Stimulated activated CD4-positive, alpha-beta T cell treated with anti-CD3 and anti-CD28 coated beads, Interleukin-2, amount 100 ng/mL, for 4 hours (primary cell): ENCODE measurements around the gene PRAMEF11.
"Not testable (repeated sequence)": the region's sequence is repeated elsewhere in the genome, so short reads cannot be mapped to it uniquely, and the experiment has no call there.

Source experiments
- DNase-seq: peaks from one replicate; pipeline ENCODE4 v3.0.0-alpha.2; 2020; ENCODE audit warnings: low read depth

The PRAMEF11 gene

DNA sequence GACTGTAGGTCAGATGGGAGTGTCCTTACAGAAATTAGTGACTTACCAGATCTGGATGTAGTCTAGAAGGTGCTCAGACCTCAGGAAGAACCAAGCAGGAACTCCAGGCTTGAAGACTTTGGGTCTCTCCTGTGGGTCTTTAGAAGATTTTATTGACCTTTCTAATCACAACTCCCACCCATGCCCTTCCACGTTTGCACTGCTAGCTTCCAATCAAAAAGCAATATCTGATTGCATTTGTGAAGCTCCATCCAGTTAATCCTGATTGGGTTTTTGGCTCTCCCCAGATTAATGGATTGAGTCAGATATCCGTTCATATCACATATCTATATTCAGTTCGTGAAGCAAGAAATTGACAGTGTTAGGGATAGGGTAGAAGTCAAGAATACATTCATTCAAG is at the start of gene PRAMEF11:
PRAMEF11 (minus strand) TSS at position 101 of the 400 bp plus-strand sequence. CDS start 2,621 bp downstream, outside the sequence.
- not testable (repeated sequence) for DNase-seq

DNA sequence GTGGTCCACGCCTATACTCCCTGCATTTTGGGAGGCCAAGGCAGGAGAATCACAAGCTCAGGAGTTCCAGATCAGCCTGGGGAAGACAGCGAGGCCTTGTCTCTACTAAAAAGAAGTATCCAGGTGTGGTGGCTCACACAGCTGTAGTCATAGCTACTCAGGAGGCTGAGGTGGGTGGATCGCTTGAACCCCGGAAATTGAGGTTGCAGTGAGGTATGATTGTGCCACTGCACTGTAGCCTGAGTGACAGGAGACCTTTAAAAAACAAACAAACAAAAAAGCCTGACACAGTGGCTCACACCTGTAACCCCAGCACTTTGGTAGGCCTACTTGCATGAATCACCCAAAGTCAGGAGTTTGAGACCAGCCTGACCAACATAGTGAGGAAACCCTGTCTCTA is 47.2 kb upstream of the PRAMEF11 start:
- not testable (repeated sequence) for DNase-seq

DNA sequence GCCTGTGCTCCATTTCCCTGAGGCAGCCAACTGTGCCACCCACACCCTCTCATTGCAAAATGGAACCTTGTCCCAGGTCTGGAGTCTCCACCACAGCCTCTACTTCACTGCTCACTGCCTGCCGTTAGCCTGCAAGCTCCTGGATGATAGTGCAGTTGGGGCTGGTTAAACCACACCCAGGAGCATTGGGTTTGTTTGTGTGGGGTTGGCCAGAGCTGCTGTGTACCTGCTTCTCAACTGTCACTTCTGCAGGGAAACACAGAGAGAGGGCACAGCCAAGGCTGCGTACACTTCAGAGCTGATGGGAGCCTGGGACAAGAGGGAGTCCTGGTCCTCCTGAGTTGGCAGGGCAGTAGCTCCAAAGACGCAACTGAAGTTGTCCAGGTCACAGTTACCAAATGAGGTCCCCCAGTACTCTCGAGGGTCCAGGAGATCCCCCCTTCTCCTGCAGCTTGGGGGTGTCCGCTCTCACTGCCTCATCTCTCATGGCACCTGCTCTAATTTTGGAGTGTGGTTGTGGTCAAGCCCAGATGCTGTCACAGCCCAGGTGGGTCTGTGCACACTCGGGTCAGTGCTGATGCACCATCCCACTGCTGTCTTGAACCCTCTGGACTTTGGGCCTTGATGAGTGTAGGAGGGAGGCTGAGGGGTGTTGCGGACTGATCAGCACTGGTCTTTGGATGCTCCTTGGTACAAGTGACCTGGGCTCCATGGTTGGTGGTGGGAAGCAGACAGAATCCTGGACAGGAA is 32.1 kb upstream of the PRAMEF11 start:
- not testable (repeated sequence) for DNase-seq

DNA sequence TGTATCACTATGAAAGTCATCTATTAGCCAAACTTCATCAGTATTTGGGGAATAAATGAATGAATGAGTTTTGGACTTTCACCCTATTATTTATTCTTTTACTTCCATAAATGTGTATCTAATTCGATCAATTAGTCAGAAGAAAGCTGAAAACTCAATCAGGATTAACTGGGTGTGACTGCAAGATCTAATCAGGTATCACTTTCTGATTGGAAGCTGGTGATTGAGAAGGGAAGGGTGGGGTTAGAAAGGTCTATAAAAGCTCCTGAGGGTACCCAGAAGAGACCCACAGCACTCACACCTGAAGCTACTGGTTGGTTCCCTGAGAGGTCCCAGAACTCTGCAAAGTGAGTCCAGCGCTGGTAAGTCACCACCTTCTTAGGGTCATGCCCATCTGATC is 25.6 kb upstream of the PRAMEF11 start, which contains the start of gene PRAMEF2:
PRAMEF2 (plus strand) TSS at position 301 of the 400 bp plus-strand sequence. CDS start 1,924 bp downstream, outside the sequence.
- DNase-seq = not testable (repeated sequence)

DNA sequence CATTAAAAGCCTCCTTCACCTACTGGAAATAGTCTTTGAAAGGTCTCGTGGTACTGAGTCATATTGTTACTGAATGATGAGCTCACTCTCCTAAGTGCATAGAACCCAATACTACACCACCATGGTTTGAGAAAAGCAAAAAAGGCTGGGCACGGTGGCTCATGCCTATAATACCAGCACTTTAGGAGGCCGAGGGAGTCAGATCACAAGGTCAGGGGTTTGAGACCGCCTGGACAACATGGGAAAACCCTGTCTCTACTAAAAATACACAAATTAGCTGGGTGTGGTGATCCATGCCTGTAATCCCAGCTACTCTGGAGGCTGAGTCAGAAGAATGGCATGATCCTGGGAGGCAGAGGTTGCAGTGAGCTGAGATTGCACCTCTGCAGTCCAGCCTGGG is 20.6 kb upstream of the PRAMEF11 start:
- no peak for DNase-seq

DNA sequence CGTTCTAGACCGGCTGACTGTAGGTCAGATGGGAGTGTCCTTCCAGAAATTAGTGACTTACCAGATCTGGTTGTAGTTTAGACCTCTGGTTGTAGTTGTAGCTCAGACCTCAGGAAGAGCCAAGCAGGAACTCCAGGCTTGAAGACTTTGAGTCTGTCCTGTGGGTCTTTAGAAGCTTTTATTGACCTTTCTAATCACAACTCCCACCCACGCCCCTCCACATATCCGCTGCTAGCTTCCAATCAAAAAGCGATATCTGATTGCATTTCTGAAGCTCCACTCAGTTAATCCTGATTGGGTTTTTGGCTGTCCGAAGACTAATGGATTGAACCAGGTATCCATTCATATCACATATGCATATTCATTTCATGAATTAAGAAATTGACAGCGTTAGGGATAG is 17.4 kb upstream of the PRAMEF11 start, which contains the start of gene HNRNPCL1:
HNRNPCL1 (minus strand) TSS at position 101 of the 400 bp plus-strand sequence. CDS start 431 bp downstream, outside the sequence.
- DNase-seq = not testable (repeated sequence)

DNA sequence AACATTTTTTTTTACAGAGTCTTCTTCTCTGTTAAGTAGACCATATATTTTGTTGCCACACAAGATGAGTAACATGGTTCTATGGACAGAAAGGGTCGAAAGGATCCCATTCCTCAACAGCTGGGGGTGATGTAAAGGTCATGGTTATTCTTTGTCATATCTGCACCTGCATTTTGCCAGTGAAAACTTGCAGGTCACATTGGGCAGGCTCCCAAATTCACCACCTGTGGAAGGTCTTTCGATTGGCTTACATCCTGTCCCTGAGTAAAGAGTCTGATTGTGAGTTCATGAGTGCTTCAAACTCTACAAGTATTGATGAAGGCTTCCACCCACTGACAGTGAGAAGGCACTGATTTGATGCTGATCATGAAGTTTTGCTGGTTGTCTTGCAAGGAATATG is 2.0 kb upstream of the PRAMEF11 start:
- DNase-seq = not testable (repeated sequence)

DNA sequence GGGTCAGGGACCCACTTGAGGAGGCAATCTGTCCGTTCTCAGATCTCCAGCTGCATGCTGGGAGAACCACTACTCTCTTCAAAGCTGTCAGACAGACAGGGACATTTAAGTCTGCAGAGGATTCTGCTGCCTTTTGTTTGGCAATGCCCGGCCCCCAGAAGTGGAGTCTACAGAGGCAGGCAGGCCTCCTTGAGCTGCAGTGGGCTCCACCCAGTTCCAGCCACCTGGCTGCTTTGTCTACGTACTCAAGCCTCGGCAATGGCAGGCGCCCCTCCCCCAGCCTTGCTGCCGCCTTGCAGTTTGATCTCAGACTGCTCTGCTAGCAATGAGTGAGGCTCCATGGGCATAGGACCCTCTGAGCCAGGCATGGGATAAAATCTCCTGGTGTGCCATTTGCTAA is 12.1 kb downstream of the PRAMEF11 start:
- not testable (repeated sequence) for DNase-seq

DNA sequence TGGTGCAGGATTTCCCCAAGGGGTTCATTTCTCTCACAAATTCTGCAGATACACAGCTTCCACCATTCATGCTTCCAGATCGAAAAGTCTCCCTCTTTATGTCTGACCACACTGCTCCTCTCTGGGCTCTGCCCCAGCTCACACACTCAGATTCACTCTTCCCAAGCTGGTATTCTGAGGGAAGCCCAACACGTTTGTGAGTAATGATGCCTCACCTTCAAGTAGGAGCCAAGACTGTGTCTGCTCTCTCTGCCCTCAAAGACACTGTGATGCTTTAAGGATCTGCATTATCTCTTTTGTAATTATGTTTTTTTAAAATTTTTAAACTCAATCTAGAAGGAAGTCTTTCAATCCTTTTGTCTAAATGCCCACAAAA is 19.8 kb downstream of the PRAMEF11 start:
- DNase-seq = no peak

DNA sequence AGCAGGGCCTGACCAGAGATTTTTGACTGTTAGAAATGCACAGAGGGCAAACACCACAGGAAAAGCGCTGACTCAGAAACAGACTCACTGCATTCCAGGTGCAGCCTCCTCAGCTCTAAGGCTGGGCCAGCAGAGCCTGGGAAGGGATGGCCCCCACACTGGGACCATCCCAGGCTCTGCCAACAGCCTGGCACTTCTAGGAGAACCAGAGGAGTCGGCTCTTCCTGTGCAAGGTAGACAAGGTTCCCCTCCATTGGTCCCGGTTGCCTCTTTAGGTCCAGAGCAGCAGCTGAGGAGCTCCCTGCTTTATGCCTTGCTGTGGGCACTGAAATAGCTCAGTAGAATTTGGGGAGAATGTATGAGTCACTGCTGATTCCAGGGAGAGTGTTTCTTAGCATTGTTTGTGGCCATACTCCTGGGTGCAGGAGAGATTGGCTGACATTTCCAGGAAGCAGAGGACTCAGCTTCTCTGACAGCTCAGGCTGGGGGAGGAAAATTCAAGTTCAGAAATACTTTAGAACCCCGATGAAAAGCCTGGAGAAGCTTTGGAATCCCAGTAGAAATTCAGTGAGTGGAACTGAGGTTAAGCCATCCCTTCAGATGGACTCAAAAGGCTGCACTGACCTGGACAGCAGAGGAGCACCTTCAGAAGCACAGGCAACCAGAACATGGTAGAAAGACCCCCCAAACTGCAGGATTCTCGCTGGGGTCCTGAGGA is 20.4 kb downstream of the PRAMEF11 start:
- no peak for DNase-seq

DNA sequence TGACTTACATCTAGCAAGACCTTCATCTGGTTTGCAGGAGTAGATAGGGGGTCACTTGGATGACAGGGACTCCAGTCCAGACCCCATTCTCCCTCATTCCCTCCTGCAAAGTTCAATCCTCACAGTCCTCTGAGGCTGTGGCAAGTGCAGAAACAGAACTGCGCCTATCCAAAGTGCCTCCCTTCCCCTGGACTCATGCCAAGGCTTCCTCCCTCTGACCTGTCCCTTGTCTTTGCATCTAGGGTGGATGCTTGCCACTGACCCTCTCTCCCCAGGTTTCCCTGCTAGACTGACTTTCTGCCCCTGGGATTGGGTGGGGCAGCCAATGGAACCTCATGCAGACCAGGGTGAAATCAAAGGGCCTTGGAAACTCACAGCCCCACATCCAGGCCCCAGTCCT is 21.3 kb downstream of the PRAMEF11 start:
- DNase-seq = no peak

DNA sequence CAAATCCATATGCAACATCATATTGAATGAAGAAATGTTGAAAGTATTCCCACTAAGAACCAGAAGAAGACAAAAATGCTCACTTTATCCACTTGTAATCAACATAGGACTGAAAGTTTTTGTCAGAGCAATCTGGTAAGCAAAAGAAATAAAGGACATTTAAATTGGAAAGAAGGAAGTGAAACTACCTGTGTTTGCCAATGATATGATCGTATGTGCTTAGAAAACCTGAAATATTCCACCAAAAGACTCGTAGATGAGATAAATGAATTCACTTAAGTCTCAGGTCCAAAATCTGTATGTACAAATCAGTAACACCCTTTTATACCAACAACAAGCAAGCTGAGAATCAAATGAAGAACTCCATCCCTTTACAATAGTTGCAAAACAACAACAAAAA is 31.5 kb downstream of the PRAMEF11 start:
- DNase-seq = no peak

DNA sequence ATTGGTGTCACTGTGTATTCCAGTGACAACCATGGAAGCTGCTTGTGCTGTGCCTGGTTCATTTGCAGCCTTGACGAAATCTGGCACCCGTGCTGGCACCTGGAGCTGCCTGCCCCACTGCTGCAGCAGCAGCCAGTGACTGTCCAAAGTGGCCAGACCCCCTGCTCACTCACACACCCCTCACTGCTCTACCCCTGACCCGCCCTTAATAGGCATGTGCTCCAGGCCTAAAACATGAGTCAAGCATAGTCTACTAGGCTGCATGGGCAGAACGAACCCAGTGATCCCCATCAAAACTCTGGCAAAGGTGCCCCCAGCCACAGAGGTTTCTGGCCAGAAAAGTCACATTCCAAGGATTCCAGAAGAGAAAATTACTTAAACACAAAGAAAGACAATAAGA is 32.3 kb downstream of the PRAMEF11 start:
- DNase-seq = no peak

DNA sequence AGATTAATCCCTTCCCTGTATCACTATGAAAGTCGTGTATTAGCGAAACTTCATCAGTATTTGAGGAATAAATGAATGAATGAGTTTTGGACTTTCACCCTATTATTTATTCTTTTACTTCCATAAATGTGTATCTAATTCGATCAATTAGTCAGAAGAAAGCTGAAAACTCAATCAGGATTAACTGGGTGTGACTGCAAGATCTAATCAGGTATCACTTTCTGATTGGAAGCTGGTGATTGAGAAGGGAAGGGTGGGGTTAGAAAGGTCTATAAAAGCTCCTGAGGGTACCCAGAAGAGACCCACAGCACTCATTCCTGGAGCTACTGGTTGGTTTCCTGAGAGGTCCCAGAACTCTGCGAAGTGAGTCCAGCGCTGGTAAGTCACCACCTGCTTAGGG is 40.1 kb downstream of the PRAMEF11 start, which contains the start of gene PRAMEF1:
PRAMEF1 (plus strand) TSS at position 301 of the 400 bp plus-strand sequence. CDS start 1,831 bp downstream, outside the sequence.
- DNase-seq = not testable (repeated sequence)

DNA sequence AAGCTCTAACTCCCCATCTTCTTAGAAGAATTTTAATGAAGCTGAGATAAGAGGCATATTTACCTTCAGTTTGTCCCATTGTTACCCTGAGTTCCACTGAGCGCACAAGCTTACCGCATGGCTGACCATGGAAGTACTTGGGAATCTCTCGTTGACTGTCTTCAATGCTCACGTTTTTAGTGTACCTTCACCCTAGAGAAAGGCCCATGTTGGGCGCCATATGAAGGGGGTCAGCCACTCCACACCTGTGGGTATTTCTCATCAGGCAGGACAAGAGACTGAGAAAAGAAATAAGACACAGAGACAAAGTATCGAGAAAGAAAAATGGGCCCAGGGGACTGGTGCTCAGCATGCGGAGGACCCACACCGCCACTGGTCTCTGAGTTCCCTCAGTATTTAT is 46.5 kb downstream of the PRAMEF11 start:
- DNase-seq = not testable (repeated sequence)

DNA sequence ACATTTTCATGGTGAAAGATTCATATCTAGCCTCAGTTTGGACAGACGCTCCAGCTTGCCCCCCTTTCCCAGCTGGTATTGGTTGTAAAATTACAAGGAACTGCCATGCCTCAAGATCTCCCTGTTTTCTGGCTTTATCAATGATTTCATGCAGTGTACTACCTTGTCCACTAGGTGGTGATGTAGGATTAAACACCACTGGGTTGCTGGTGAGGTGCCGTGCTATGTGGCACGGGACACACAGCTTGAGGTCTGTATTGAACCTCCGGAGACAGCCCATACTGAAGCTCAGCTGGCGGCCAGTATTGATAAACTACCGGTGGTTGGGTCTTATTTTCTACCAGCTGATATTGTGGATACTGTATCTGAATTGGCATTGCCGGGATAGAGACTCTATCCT is 47.4 kb downstream of the PRAMEF11 start:
- not testable (repeated sequence) for DNase-seq

DNA sequence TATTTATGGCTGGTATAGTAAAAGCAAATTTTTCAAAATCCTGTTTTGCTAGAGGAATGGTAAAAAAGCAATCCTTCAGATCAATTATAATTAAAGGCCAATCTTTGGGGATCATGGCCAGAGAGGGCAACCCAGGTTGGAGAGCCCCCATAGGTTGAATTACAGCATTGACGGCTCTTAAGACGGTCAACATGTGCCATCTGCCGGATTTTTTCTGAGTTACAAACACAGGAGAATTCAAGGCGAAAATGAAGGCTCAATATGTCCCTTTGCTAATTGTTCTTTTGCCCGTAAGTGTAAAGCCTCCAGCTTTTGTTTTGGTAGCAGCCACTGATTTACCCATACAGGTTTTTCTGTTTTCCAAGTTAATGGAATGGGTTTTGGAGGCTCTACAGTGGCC is 49.7 kb downstream of the PRAMEF11 start:
- not testable (repeated sequence) for DNase-seq

DNA sequence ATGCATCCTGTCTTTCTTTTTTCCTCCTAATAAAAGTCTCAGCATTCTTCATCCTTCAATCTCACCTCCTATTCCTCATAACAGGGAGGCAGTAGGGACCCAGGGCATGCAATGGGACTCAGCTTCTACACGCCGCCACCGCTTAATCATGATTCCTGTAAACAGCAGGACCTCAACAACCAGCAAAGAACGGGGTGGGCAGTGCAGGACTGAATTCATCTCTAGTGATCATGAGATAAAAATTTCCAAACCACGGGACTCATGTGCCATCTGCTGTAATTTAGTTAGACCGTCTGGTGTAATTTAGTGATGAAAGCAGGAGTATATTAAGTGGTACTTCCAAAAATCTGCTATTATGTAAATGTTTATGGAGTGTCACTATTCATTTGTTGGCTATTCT is 52.3 kb downstream of the PRAMEF11 start:
- DNase-seq = no peak

DNA sequence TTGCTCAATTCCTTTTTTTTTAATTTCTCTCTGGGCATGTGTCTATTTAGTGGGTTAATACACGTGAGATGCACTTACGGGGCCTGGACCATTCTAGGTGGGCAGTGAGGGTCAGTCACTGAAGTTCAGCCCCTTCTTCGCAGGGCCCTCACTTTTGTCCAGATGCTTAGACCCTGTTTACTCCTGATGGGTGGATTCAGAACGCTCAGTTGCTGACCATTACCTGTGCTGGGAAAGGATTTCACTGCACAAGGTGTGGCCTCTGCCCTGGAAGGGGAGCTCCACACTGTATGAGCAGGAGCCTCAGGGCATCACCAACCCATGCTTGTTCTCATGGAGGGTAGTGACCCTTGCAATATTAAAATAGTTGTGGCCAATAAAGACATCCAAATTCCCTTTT is 53.1 kb downstream of the PRAMEF11 start:
- DNase-seq = no peak

DNA sequence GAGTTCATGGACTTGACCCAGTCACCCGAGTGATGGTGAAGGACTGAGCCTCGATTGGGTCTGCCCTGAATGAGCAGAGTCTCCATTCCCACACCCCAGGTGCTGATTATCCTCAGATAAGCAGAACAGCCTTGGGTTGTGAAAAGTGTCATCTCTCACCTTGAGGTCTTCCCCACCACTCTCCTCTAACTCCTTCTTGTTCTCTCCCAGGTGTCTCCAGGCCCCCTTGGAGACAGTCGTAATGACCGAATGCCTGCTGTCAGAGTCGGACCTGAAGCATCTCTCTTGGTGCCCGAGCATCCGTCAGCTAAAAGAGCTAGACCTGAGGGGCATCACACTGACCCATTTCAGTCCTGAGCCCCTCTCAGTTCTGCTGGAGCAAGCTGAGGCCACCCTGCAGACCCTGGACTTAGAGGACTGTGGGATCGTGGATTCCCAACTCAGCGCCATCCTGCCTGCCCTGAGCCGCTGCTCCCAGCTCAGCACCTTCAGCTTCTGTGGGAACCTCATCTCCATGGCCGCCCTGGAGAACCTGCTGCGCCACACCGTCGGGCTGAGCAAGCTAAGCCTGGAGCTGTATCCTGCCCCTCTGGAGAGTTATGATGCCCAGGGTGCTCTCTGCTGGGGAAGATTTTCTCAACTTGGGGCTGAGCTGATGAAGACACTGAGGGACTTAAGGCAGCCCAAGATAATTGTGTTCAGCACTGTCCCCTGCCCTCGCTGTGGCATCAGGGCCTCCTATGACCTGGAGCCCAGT is 54.2 kb downstream of the PRAMEF11 start:
- no peak for DNase-seq

DNA sequence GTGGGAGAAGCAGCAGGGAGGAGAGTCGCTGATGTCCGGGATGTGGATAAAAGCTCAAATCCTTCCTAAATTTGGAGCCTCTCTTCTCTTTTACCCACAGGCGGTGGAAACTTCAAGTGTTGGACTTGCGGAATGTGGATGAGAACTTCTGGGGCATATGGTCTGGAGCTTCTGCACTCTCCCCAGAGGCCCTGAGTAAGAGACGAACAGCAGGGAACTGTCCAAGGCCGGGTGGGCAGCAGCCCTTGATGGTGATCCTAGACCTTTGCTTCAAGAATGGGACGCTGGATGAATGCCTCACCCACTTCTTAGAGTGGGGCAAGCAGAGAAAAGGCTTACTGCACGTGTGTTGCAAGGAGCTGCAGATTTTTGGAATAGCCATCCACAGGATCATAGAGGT is 55.8 kb downstream of the PRAMEF11 start:
- no peak for DNase-seq

DNA sequence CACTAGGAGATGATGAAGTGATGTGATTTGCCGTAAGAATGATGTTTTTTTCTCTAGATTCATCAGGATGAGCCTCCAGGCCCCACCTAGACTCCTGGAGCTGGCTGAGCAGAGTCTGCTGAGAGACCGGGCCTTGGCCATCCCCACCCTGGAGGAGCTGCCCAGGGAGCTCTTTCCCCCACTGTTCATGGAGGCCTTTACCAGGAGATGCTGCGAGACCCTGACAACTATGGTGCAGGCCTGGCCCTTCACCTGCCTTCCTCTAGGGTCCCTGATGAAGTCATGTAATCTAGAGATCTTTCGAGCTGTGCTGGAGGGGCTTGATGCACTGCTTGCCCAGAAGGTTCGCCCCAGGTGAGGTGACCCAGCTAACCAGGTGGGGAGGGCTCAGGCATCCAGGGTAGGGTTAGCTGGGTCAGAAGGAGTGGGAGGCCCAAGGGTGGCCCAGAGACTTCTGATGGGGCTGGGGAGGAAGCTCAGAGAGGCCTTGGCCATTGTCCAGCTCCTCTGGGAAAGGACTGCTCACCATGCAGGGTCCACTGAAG is 56.3 kb downstream of the PRAMEF11 start:
- no peak for DNase-seq
